NCI-H1930 (cell line): Measurements from ENCODE around the gene APOBEC3A.
"Not testable (repeated sequence)": the region's sequence is repeated elsewhere in the genome, so short reads cannot be mapped to it uniquely, and the experiment has no call there.

ENCODE experiments used
- DNase-seq, 2 experiments: peaks; one replicate each; lab custom pipeline; 2025; lab: John Stamatoyannopoulos, UW

The APOBEC3A gene

GRCh38 chr22:38981005-38981991 lies 23.9 kb downstream of the APOBEC3A start:
- no peak for DNase-seq

DNA sequence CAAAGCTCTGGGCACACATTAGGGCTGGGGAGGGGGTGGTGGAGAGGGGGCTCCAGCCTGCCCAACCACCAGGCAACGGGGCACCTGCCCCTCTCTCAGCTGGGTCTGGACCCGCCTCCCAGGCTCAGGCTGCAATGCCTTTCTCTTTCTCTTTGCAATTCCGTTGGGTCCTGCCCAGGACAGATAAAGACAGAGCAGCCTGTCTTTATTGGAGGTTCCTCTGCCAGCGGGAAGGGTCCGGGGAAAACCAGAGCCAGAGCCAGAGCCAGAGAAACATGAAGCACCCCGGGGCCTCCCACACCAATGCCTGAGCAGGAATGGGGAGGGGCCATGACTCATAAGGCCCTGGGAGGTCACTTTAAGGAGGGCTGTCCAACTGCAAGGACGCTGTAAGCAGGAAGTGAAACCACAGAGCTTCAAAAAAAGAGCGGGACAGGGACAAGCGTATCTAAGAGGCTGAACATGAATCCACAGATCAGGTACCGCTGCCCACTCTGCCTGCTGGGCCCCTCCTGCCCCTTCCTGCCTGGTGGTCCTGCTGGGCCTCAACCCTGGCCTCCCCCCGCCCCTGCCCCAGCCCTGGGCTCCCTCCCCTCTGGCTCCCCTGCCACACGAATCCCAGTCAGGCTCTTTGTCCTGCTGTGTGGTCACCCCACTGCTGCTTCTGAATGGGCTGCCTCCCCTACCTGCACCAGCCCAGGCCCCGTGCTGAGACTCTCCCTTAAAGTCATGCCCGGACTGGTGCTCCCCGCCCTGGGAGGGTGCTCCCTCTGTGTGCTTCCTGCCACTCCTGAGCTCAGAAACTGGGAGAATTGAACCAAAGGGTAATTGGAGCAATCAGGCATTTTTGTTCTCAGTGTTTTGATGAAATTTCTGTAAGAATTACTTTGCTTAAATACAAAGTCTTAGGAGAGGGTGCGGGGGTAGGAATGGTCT lies 24.9 kb downstream of the APOBEC3A start, which contains the start of gene APOBEC3B:
Gene APOBEC3B (plus strand): TSS at position 356 of the 936 bp plus-strand sequence. CDS start 107 bp downstream, at position 463.
- DNase-seq, result no peak

GRCh38 chr22:38984224-38984623 lies 26.8 kb downstream of the APOBEC3A start:
- no peak for DNase-seq

DNA sequence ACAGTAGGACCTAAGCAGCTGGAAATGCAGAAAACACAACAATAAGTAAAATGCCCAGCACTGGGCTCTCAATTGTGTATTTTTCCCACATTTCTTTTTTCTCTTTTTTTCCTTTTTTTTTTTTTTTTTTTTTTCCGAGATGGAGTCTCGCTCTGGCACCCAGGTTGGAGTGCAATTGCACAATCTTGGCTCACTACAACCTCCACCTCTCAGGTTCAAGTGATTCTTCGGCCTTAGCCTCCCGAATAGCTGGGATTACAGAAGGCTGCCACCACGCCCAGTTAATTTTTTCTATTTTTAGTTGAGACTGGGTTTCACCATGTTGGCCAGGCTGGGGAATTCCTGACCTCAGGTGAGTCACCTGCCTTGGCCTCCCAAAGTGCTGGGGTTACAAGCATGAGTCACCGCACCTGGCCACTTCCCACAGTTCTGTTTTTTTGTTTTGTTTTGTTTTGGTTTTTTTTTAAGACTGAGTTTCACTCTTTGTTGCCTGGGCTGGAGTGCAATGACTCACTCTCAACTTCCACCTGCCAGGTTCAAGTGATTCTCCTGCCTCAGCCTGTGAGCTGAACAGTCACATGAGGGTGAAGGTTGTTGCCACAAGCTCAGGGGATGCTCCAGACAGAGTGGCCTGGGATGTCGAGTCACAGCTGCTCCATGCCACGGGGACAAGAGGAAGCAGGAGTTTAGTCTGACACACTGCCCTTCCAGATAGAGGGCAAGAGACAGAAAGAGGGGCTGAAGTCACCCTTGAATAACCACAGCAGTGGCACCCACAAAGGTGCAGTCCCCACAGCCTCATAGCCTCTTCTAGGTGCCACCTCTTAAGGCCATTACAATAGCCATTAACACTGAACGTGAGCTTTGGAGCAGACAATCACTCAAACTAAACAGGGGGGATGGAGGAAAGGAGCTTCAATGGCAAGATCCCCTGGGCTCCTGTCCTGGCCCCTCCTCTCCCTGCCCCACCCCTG lies 27.7 kb downstream of the APOBEC3A start:
- DNase-seq, result not testable (repeated sequence)

DNA sequence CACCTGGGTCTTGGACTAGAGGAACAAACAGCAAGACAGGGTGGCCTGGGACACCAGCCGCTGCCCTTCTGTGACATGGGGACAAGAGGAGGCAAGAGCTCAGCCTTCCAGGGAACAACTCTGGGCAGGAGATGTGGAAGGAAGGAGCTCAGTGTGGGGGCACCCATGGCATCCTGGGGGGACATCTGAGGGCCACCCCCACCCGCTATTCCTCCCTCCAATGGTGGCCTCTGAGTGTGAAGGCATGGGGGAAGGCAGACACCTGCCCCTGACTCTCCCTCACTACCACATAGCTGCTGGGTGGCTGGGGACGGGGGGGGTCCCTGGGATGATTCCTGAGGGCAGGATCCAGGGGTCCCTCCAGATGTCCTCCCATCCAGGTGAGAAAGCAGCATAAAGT lies 29.2 kb downstream of the APOBEC3A start:
- DNase-seq, result no peak

DNA sequence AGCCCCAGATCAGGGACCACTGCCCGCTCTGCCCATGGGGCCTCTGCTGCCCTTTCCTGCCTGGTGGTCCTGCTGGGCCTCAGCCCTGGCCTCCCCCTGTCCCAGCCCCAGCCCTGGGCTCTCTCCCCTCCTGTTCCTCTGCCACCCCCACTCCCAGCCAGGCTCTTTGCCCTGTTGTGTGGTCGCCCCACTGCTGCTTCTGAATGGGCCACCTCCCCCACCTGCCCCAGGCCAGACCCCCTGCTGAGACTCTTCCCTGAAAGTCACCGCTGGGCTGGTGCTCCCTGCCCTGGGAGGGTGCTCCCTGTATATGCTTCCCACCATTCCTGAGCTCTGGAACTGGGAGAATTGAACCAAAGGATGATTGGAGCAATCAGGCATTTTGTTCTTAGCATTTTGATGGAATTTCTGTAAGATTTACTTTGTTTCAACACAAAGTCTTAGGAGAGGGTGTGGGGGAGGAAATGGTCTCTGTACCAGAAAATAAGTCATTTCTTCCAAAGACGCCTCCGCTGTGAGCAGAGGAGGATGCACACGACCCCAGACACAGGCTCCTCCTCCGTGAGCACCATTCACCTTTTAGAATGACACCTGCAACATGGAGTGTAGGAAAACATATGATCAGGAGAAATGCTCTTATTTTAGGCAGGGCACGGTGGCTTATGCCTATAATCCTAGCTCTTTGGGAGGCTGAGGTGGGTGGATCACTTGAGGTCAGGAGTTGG lies 29.9 kb downstream of the APOBEC3A start:
- DNase-seq, result no peak

- no peak for DNase-seq
These were observed 32.1 kb downstream of the APOBEC3A start for GRCh38 chr22:38989466-38989865.

DNA sequence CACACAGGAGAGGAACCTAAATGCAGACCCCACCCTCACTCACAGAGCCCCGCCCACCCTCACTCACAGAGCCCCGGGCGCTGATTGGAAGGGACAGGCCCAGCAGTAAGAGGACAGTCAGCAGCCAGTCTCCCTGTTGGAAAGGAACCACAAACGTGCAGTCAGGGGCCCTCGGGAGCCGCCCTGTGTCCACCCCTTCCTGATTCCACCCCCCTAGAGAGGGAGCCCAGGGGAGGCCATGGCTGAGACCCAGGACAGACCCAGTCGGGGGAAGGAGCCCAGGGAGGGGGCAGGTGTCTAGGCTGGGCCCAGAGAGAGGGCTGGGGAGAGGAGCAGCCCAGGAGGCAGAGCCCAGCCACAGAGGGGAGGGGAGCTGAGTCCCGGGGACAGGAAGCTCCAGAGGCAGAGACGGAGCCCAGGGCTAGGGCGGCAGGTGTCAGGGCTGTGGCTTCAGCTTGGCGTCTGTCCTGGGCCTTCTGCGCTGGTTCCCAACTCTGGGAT lies 35.5 kb downstream of the APOBEC3A start:
- DNase-seq, result not testable (repeated sequence)

GRCh38 chr22:38996105-38996504 lies 38.7 kb downstream of the APOBEC3A start:
- no peak for DNase-seq

DNA sequence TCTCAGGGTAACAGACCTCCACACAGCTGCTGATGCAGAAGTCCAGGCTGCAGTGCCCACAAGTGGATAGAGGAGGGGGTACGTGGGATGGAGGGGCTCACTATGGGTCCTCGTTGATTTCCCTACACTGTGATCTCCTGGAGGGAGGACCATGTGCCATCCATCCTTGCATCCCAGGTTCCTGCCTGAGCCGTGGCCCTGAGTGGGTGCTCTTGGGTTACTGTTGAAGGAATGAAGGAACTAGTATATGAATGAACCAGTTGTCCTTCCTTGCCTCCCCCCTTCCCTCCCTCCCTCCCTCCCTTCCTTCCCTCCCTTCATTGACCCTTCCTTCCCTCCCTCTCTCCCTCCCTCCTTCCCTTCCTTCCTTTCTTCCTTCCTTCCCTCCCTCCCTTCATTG lies 40.1 kb downstream of the APOBEC3A start:
- no peak for DNase-seq

- DNase-seq, result no peak
These were observed 45.8 kb downstream of the APOBEC3A start for GRCh38 chr22:39003165-39003638.

DNA sequence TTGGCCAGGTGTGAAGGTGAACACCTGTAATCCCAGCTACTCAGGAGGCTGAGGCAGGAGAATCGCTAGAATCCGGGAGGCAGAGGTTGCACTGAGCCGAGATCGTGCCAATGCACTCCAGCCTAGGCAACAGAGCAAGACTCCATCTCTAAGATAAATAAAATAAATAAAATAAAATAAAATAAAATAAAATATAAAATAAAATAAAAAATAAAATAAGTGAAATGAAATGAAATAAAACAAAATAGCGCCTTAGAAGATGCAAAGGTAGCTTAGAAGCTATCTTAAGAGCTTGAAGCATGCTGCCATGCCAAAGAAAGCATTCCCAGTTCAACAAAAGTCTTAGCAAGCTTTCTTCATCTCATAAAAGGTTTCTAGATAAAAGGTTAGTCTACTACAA lies 49.8 kb downstream of the APOBEC3A start:
- DNase-seq, result no peak

- DNase-seq, result not testable (repeated sequence)
These were observed 51.0 kb downstream of the APOBEC3A start for GRCh38 chr22:39008271-39008850.

DNA sequence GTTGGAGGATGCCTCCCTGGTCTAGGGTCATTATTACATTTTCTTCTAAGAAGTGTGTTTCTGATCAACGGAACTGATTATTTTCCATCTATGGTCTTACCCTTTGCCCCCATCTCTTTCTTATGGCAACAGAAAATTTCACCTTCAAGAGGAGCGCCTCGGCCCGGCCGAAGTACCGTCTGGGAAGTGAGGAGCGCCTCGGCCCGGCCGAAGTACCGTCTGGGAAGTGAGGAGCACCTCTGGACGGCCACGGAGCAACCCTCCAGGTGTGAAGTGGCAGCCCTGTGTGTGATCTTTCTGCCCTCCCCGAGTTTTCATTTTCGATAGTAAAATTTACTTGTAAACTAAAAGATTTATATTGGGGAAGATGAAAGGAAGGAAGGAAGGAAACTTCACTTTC lies 53.5 kb downstream of the APOBEC3A start:
- no peak for DNase-seq
